H9 (cell line): ENCODE measurements around the gene HLA-G. TPM values are rescaled to one million over a fixed set of nuclear protein-coding genes. Genes with fewer than 3 reads are reported as not detected.

Experiments
- DNase-seq: peaks from one replicate; pipeline ENCODE4 v3.0.0-alpha.2; 2017
- H2AFZ ChIP-seq: one replicate; pipeline ENCODE4 v1.6.1; 2013; ENCODE audit warnings: mild to moderate bottlenecking, low read length, control low read depth, moderate library complexity
- H2AK5ac ChIP-seq: 2 replicates; pipeline ENCODE4 v1.6.1; 2013; ENCODE audit warnings: low read length, control low read depth, mixed read lengths; ENCODE audit not compliant: insufficient read length
- H2BK120ac ChIP-seq: one replicate; pipeline ENCODE4 v1.6.1; 2013; ENCODE audit warnings: low read depth, mild to moderate bottlenecking, low read length, control low read depth, inconsistent platforms; ENCODE audit not compliant: poor library complexity, severe bottlenecking
- H2BK12ac ChIP-seq: 2 replicates; pipeline ENCODE4 v1.6.1; 2013; ENCODE audit warnings: low read length, control low read depth, mixed read lengths, low read depth; ENCODE audit not compliant: insufficient read length
- H2BK15ac ChIP-seq: 2 replicates; pipeline ENCODE4 v1.6.1; 2013; ENCODE audit warnings: low read depth, low read length, control low read depth
- H2BK20ac ChIP-seq: one replicate; pipeline ENCODE4 v1.6.1; 2013; ENCODE audit warnings: low read depth, mild to moderate bottlenecking, low read length, control low read depth, inconsistent platforms; ENCODE audit not compliant: poor library complexity, severe bottlenecking
- H2BK5ac ChIP-seq: 2 replicates; pipeline ENCODE4 v1.6.1; 2013; ENCODE audit warnings: low read length, control low read depth, mixed read lengths; ENCODE audit not compliant: insufficient read length
- H3K14ac ChIP-seq: 2 replicates; pipeline ENCODE4 v1.6.1; 2013; ENCODE audit warnings: low read length, control low read depth; ENCODE audit not compliant: insufficient read depth
- H3K18ac ChIP-seq: 2 replicates; pipeline ENCODE4 v1.6.1; 2013; ENCODE audit warnings: low read depth, mild to moderate bottlenecking, mixed read lengths, low read length, control low read depth; ENCODE audit not compliant: insufficient read length
- H3K23ac ChIP-seq: 2 replicates; pipeline ENCODE4 v1.6.1; 2013; ENCODE audit warnings: low read length, control low read depth, mixed read lengths, low read depth; ENCODE audit not compliant: insufficient read length
- H3K23me2 ChIP-seq: 2 replicates; pipeline ENCODE4 v1.6.1; 2013; ENCODE audit warnings: low read depth, mild to moderate bottlenecking, mixed read lengths, low read length, control low read depth; ENCODE audit not compliant: insufficient read length, poor library complexity, severe bottlenecking
- H3K27ac ChIP-seq: 2 replicates; pipeline ENCODE4 v1.5.1; 2013; ENCODE audit warnings: low read length, control low read depth, mixed read lengths, low read depth; ENCODE audit not compliant: insufficient read length
- H3K27me3 ChIP-seq: 2 replicates; pipeline ENCODE4 v1.6.1; 2013; ENCODE audit warnings: low read length, control low read depth, inconsistent platforms; ENCODE audit not compliant: insufficient read depth
- H3K4ac ChIP-seq: 2 replicates; pipeline ENCODE4 v1.6.1; 2013; ENCODE audit warnings: low read depth, mild to moderate bottlenecking, control low read depth, inconsistent platforms, low read length, moderate library complexity
- H3K4me1 ChIP-seq: 2 replicates; pipeline ENCODE4 v1.6.1; 2013; ENCODE audit warnings: low read length, control low read depth, inconsistent platforms; ENCODE audit not compliant: insufficient read depth
- H3K4me2 ChIP-seq: 2 replicates; pipeline ENCODE4 v1.6.1; 2013; ENCODE audit warnings: low read length, control low read depth, mixed read lengths; ENCODE audit not compliant: insufficient read length, insufficient read depth
- H3K56ac ChIP-seq: 2 replicates; pipeline ENCODE4 v1.6.1; 2013; ENCODE audit warnings: low read depth, mild to moderate bottlenecking, mixed read lengths, low read length, control low read depth; ENCODE audit not compliant: insufficient read length
- H3K79me1 ChIP-seq: 2 replicates; pipeline ENCODE4 v1.6.1; 2013; ENCODE audit warnings: low read depth, mild to moderate bottlenecking, moderate library complexity, low read length, control low read depth, inconsistent platforms; ENCODE audit not compliant: insufficient read depth, poor library complexity, severe bottlenecking
- H3K79me2 ChIP-seq: 2 replicates; pipeline ENCODE4 v1.6.1; 2013; ENCODE audit warnings: low read length, control low read depth, inconsistent platforms; ENCODE audit not compliant: insufficient read depth
- H3K9ac ChIP-seq: 2 replicates; pipeline ENCODE4 v1.6.1; 2013; ENCODE audit warnings: low read length, control low read depth, mixed read lengths; ENCODE audit not compliant: insufficient read length; ENCODE audit errors: extremely low read depth
- H3K9me3 ChIP-seq: one replicate; pipeline ENCODE4 v1.6.1; 2013; ENCODE audit warnings: low read depth, low read length, inconsistent platforms; ENCODE audit not compliant: control insufficient read depth
- H3T11ph ChIP-seq: one replicate; pipeline ENCODE4 v1.6.1; 2013; ENCODE audit warnings: mild to moderate bottlenecking, low read length, control low read depth, inconsistent platforms
- H4K20me1 ChIP-seq: one replicate; pipeline ENCODE4 v1.6.1; 2013; ENCODE audit not compliant: control insufficient read depth, insufficient read length, insufficient read depth
- H4K5ac ChIP-seq: 2 replicates; pipeline ENCODE4 v1.6.1; 2013; ENCODE audit warnings: low read depth, mild to moderate bottlenecking, mixed read lengths, low read length, control low read depth; ENCODE audit not compliant: insufficient read length
- H4K8ac ChIP-seq: replicated peaks from 2 replicates; pipeline ENCODE4 v1.6.1; 2013; ENCODE audit warnings: low read length, control low read depth, mixed read lengths, low read depth; ENCODE audit not compliant: insufficient read length
- H4K91ac ChIP-seq: 2 replicates; pipeline ENCODE4 v1.6.1; 2013; ENCODE audit warnings: low read depth, mild to moderate bottlenecking, moderate library complexity, mixed read lengths, low read length, control low read depth; ENCODE audit not compliant: insufficient read length
- H3K27ac Mint-ChIP-seq, 3 experiments: 2 replicates in 2 of 3; 3 replicates in 1 of 3; pipeline ENCODE4 v1.8.0; 2020 to 2021; ENCODE audit warnings: mixed read lengths in 3 of 3, mild to moderate bottlenecking in 1 of 3, moderate library complexity in 1 of 3
- H3K27me3 Mint-ChIP-seq: 2 replicates; pipeline ENCODE4 v1.8.0; 2021; ENCODE audit warnings: low read depth, mild to moderate bottlenecking, moderate library complexity, mixed read lengths
- H3K36me3 Mint-ChIP-seq, 3 experiments: 2 replicates in 2 of 3; 3 replicates in 1 of 3; pipeline ENCODE4 v1.8.0; 2020 to 2021; ENCODE audit warnings: low read depth in 3 of 3, mixed read lengths in 3 of 3; ENCODE audit not compliant: insufficient read depth in 1 of 3
- H3K4me1 Mint-ChIP-seq, 2 experiments: 2 replicates each; pipeline ENCODE4 v1.8.0; 2020; ENCODE audit warnings: mixed read lengths in 2 of 2
- H3K4me3 Mint-ChIP-seq, 2 experiments: 2 replicates in 1 of 2; 3 replicates in 1 of 2; pipeline ENCODE4 v1.8.0; 2020 to 2021; ENCODE audit warnings: mild to moderate bottlenecking in 2 of 2, mixed read lengths in 2 of 2, moderate library complexity in 1 of 2
- H3K9me3 Mint-ChIP-seq, 2 experiments: 2 replicates in 1 of 2; 3 replicates in 1 of 2; pipeline ENCODE4 v1.8.0; 2020; ENCODE audit warnings: mild to moderate bottlenecking in 2 of 2, mixed read lengths in 2 of 2, moderate library complexity in 1 of 2
- CTCF ChIP-seq: fragments of 200-600 bp; sonication (generic); conservative IDR thresholded peaks from 3 replicates; pipeline ENCODE4 v1.8.0; 2021; ENCODE audit warnings: antibody characterized with exemption, mild to moderate bottlenecking
- WGBS: extraction: QIAGEN DNeasy Blood & Tissue Kit; methylation state at CpG from one replicate; pipeline ENCODE4 v1.1.7; 2013; ENCODE audit warnings: missing lambda C conversion rate, low lambda C conversion rate, mixed read lengths; ENCODE audit not compliant: insufficient read length; ENCODE audit errors: extremely low coverage; 5-methylcytosine and 5-hydroxymethylcytosine counted together
- total RNA-seq: library from RNA; stranded (reverse); gene quantifications from 2 replicates; pipeline ENCODE4 v1.2.1, GENCODE V29; 2021

HLA-G gene
- total RNA-seq, 1 experiment from 2014 or later = 2.7 TPM

- Histone ChIP-seq H3K56ac (no peak overlapping the region), H3K27ac (no peak overlapping the region), H3K79me1 (no peaks in the 10 kb centered on the region), H4K8ac (no peak overlapping the region), H4K20me1 (no peaks in the 10 kb centered on the region), H2BK12ac (no peak overlapping the region), H3K4me2 (no peak overlapping the region), H2AK5ac (no peak overlapping the region), H3K9me3 (peaks cover 5% of the 10 kb centered on the region), H3T11ph (no peak overlapping the region), H3K14ac (no peak overlapping the region), H2BK15ac (no peak overlapping the region), H3K18ac (no peak overlapping the region), H3K27me3 (no peaks in the 10 kb centered on the region), H3K4ac (no peak overlapping the region), H3K9ac (no peak overlapping the region), H3K4me1 (peaks cover 4% of the 10 kb centered on the region; the same call in 1 of the 2 replicates), H2BK20ac (no peak overlapping the region), H2AFZ (no peak overlapping the region), H3K23ac (no peak overlapping the region), H2BK120ac (no peak overlapping the region), H4K5ac (no peak overlapping the region), H3K23me2 (no peaks in the 10 kb centered on the region), H4K91ac (no peak overlapping the region), H3K79me2 (no peaks in the 10 kb centered on the region), H2BK5ac (no peak overlapping the region)
- Mint-ChIP-seq H3K36me3 (peaks cover 0 to 2% (median 0%) of the 10 kb centered on the region in 3 experiments; a peak in 2 of 7 replicates), H3K9me3 (peaks cover 0 to 5% of the 10 kb centered on the region in 2 experiments; a peak in 2 of 5 replicates), H3K4me3 (no peak overlapping the region), H3K27me3 (peaks cover 9% of the 10 kb centered on the region), H3K4me1 (peaks cover 0 to 5% of the 10 kb centered on the region in 2 experiments; a peak in 1 of 4 replicates), H3K27ac (no peak overlapping the region; a peak in 1 of 7 replicates)
- no CpG with 5 or more reads among the region's 38 CpGs for WGBS
- DNase-seq = peak; percentile 41
- no peak for TF ChIP-seq CTCF
Measured at GRCh38 chr6:29850011-29850553, 22.5 kb downstream of the HLA-G start.
